Activated T-helper 1 cell treated with Interleukin-2 at 50 U/mL for 16 hours (primary cell): Measurements from ENCODE around the gene SLC22A1.

Experiments
- DNase-seq: peaks from one replicate; pipeline ENCODE4 v3.0.0-alpha.2; 2020; ENCODE audit warnings: low read depth

The SLC22A1 gene

GRCh38 chr6:160173806-160174527 is 52.4 kb downstream of the SLC22A1 start:
- DNase-seq = no peak

GRCh38 chr6:160174681-160175080 is 53.1 kb downstream of the SLC22A1 start:
- DNase-seq = no peak

- DNase-seq = no peak
Measured at GRCh38 chr6:160177220-160177619, 55.6 kb downstream of the SLC22A1 start.

DNA sequence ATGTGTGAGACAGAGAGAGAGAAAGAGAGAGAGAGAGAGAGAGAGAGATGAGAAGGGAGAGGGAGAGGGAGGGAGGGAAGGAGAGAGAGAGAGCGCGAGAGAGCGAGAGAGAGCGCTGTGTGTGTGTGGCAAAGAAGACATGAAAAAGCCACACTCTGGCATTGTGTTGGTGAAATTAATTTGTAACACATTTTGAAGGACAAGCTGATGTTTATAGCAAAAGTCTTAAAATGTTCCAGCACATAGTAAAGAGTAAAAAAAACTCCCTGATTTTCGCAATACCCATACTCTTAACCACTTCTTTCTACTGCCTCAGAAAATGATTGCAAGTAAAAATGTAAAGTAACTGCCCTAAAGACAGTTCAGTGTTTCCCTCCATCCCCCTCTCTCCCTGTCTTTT is 56.7 kb downstream of the SLC22A1 start:
- DNase-seq = no peak

- no peak for DNase-seq
Measured at GRCh38 chr6:160180706-160181105, 59.1 kb downstream of the SLC22A1 start.

- DNase-seq = no peak
Measured at GRCh38 chr6:160188773-160189172, 67.2 kb downstream of the SLC22A1 start.

DNA sequence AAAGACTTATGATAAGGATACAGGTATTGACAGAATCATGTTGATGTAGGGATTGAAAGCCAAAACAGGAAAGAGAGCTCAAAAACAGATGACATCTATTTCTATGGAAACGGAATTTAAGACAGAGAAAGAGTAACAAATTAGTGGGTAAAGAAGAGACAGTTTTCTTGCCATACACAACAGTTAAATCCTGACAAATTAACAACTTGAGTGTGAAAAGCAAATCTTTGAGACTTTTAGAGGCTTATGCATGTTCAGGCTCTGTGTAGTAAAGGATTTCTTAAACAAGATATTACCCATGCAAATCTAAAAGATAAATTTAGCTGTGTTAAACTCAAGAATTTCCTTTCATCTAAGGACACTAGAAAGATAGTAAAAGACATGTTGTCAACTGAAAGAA is 68.5 kb downstream of the SLC22A1 start:
- no peak for DNase-seq

DNA sequence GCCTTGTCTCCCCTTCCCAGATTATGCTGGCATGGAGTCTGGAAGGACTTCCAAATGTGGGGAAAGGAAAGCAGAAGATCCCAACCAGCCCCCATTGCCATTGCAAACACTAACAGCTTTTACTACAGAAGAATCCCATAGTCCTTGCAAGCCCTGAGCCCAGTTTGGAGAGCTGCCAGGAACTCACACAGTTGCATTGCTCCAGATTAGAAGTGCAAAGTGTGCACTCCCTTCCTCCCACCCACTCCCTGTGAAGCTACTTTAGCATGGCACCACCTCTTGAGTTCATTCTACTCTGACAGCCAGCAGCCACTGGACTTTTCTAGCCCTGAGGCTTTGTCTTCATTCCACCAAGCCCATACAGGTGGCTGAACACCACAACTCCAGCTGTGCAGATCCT is 69.4 kb downstream of the SLC22A1 start:
- no peak for DNase-seq

GRCh38 chr6:160192840-160193239 is 71.2 kb downstream of the SLC22A1 start:
- no peak for DNase-seq

DNA sequence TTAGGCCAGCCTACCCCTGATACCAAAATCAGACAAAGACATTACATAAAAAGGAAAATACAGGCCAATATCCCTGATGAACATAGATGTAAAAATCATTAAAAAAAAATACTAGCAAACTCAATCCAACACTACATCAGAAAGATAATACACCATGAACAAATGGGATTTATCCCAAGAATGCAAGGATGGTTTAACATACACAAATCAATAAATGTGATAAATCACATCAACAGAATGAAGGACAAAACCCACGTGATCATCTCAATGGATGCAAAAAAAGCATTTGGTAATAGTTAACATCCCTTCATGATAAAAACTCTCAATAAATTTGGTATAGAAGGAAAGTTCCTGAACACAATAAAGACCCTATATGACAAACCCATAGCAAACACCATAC is 73.2 kb downstream of the SLC22A1 start:
- DNase-seq = no peak

GRCh38 chr6:160197662-160198061 is 76.0 kb downstream of the SLC22A1 start:
- DNase-seq = no peak

GRCh38 chr6:160198606-160199211 is 77.1 kb downstream of the SLC22A1 start:
- no peak for DNase-seq

DNA sequence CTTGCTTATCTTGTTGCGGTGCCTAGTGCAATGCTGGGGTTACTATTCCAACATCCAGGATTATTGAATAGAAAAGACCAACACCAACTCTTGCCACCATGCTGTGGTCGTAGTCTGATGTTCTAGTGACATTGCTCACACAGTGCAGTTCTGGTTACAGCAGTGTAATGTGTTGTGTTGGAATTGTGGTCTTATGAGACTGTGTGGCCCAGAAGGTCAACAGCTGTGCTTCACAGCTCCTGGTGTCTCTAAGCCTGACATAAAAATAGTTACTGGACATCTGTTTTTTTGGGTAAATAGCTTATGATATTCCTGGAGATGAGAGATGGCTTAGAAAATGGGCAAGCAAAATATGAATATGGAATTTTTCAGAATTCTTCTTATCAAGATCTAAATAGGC is 79.4 kb downstream of the SLC22A1 start:
- no peak for DNase-seq

- no peak for DNase-seq
Measured at GRCh38 chr6:160202411-160202810, 80.8 kb downstream of the SLC22A1 start.

- DNase-seq = no peak
Measured at GRCh38 chr6:160203076-160203475, 81.5 kb downstream of the SLC22A1 start.

- no peak for DNase-seq
Measured at GRCh38 chr6:160203522-160203921, 81.9 kb downstream of the SLC22A1 start.

GRCh38 chr6:160203953-160204352 is 82.3 kb downstream of the SLC22A1 start:
- DNase-seq = no peak

- DNase-seq = no peak
Measured at GRCh38 chr6:160204710-160205109, 83.1 kb downstream of the SLC22A1 start.

GRCh38 chr6:160207618-160208017 is 86.0 kb downstream of the SLC22A1 start:
- DNase-seq = no peak
